ENCODE results near the gene DCBLD1. TPM values are rescaled to one million over a fixed set of nuclear protein-coding genes. Genes with fewer than 3 reads are reported as not detected.

The DCBLD1 gene
- total and polyA plus RNA-seq, 11 donors, result 2.9 to 11.4 (median 4.0) TPM

- H3K27me3 ChIP-seq, result no peaks in the 10 kb centered on the region
- no peaks in the 10 kb centered on the region for H3K4me1 ChIP-seq
- intact Hi-C loops (cut with DNase I), result no loop called here
- H3K9me3 ChIP-seq, result no peaks in the 10 kb centered on the region
- no peak overlapping the region for H3K27ac ChIP-seq
- ATAC-seq (no peak), DNase-seq (no peak)
- no peak overlapping the region for H3K4me3 ChIP-seq
- WGBS, 4 donors, result 90 to 93% (median 91%) methylated on average over 2 of the region's 2 CpGs
- no peaks in the 10 kb centered on the region for H3K36me3 ChIP-seq
- TF ChIP-seq POLR2A (IDR thresholded peaks at IDR 0.05), result no peak
- TF ChIP-seq, protein P1, sequence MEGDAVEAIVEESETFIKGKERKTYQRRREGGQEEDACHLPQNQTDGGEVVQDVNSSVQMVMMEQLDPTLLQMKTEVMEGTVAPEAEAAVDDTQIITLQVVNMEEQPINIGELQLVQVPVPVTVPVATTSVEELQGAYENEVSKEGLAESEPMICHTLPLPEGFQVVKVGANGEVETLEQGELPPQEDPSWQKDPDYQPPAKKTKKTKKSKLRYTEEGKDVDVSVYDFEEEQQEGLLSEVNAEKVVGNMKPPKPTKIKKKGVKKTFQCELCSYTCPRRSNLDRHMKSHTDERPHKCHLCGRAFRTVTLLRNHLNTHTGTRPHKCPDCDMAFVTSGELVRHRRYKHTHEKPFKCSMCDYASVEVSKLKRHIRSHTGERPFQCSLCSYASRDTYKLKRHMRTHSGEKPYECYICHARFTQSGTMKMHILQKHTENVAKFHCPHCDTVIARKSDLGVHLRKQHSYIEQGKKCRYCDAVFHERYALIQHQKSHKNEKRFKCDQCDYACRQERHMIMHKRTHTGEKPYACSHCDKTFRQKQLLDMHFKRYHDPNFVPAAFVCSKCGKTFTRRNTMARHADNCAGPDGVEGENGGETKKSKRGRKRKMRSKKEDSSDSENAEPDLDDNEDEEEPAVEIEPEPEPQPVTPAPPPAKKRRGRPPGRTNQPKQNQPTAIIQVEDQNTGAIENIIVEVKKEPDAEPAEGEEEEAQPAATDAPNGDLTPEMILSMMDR (IDR thresholded peaks at IDR 0.05), result no peak
These were observed 23.1 kb upstream of the DCBLD1 start for GRCh38 chr6:117459204-117459944.

GRCh38 chr6:117463762-117464665 is 18.5 kb upstream of the DCBLD1 start:
- no peaks in the 10 kb centered on the region for H3K27me3 ChIP-seq
- no peaks in the 10 kb centered on the region for H3K9me3 ChIP-seq
- no peak for TF ChIP-seq POLR2A (IDR thresholded peaks at IDR 0.05)
- TF ChIP-seq, protein P1 (IDR thresholded peaks at IDR 0.05), result no peak
- no peak for DNase-seq
- no peak overlapping the region for H3K27ac ChIP-seq
- no peak for ATAC-seq
- WGBS, 4 donors, result 65 to 78% (median 75%) methylated on average over 4 of the region's 4 CpGs
- no peaks in the 10 kb centered on the region for H3K4me1 ChIP-seq
- H3K36me3 ChIP-seq, result no peaks in the 10 kb centered on the region
- no peak overlapping the region for H3K4me3 ChIP-seq
- intact Hi-C loops (cut with DNase I), result no loop called here

- no peaks in the 10 kb centered on the region for H3K27me3 ChIP-seq
- intact Hi-C loops (cut with DNase I), result no loop called here
- H3K36me3 ChIP-seq, result no peaks in the 10 kb centered on the region
- ATAC-seq (no peak), DNase-seq (no peak)
- no peak for TF ChIP-seq POLR2A (IDR thresholded peaks at IDR 0.05)
- TF ChIP-seq, protein P1 (IDR thresholded peaks at IDR 0.05), result no peak
- no peak overlapping the region for H3K4me3 ChIP-seq
- no peaks in the 10 kb centered on the region for H3K4me1 ChIP-seq
- 45 to 95% (median 75%) methylated on average over 2 of the region's 2 CpGs for WGBS, 4 donors
- H3K27ac ChIP-seq, result no peak overlapping the region
- no peaks in the 10 kb centered on the region for H3K9me3 ChIP-seq
These were observed 17.8 kb upstream of the DCBLD1 start for GRCh38 chr6:117464700-117465099.

- H3K27ac ChIP-seq, result no peak overlapping the region
- no peak for DNase-seq
- H3K4me1 ChIP-seq, result no peaks in the 10 kb centered on the region
- H3K36me3 ChIP-seq, result no peaks in the 10 kb centered on the region
- H3K4me3 ChIP-seq, result no peak overlapping the region
- ATAC-seq, result no peak
- no peaks in the 10 kb centered on the region for H3K27me3 ChIP-seq
- 36 to 83% (median 62%) methylated on average over 1 of the region's 1 CpG for WGBS, 4 donors
- intact Hi-C loops (cut with DNase I), result no loop called here
- H3K9me3 ChIP-seq, result no peaks in the 10 kb centered on the region
- TF ChIP-seq, protein P1 (IDR thresholded peaks at IDR 0.05), result no peak
- no peak for TF ChIP-seq POLR2A (IDR thresholded peaks at IDR 0.05)
These were observed 16.8 kb upstream of the DCBLD1 start for GRCh38 chr6:117465691-117466090.

Measured in heart left ventricle (tissue), 16 donors.